Caki2 (cell line): Measurements from ENCODE around the gene PPP1R7. TPM values are rescaled to one million over a fixed set of nuclear protein-coding genes. Genes with fewer than 3 reads are reported as not detected.
"Not testable (repeated sequence)": the region's sequence is repeated elsewhere in the genome, so short reads cannot be mapped to it uniquely, and the experiment has no call there.

Source experiments
- DNase-seq: peaks from one replicate; pipeline ENCODE4 v3.0.0-alpha.2; 2015; ENCODE audit warnings: low read depth
- in situ Hi-C: cut with HindIII; loops from 2 replicates; pipeline ENCODE4 v1.10.0; 2016; ENCODE audit warnings: low sequenced_read_pairs, low pct_unique_long_range_greater_than_20kb, mixed read lengths
- total RNA-seq: library from RNA; depleted of rRNA; stranded (reverse); fragments of >200 nt; shearing (Covaris generic); gene quantifications from 2 replicates; pipeline ENCODE4 v1.2.3, GENCODE V29; 2014; ENCODE audit warnings: low replicate concordance; rRNA removed

The PPP1R7 gene, protein sequence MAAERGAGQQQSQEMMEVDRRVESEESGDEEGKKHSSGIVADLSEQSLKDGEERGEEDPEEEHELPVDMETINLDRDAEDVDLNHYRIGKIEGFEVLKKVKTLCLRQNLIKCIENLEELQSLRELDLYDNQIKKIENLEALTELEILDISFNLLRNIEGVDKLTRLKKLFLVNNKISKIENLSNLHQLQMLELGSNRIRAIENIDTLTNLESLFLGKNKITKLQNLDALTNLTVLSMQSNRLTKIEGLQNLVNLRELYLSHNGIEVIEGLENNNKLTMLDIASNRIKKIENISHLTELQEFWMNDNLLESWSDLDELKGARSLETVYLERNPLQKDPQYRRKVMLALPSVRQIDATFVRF
- total RNA-seq: 55.7 and 64.6 TPM in 2 replicates

- in situ Hi-C loops: no loop called here
- DNase-seq: peak; percentile 86
These were observed at the start of gene PPP1R7 for GRCh38 chr2:241149925-241150659. TSS of gene PPP1R7 (plus strand) at chr2:241150467. CDS start at chr2:241150496, 29 bp downstream.

- peak; percentile 67 for DNase-seq
- in situ Hi-C loops: no loop called here
These were observed 47.9 kb upstream of the PPP1R7 start, which contains the start of gene MTERF4 for GRCh38 chr2:241102239-241102803. TSS of gene MTERF4 (minus strand) at chr2:241102287. CDS start at chr2:241102273, 14 bp downstream.

DNA sequence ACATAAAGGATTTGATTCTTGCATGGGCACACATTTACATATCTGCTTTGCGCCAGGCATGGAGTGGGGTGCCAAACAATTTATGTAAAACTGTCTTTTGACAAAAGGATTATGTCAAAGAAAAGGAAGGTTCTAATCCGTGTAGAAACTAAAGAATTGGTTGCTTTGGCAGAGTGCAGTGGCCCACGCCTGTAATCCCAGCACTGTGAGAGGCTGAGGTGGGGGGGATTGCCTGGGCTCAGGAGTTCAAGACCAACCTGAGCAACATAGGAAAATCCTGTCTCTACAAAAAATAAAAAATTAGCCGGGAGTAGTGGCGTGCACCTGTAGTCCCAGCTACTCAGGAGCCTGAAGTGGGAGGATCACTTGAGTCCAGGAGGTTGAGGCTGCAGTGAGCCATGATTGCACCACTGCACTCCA is 47.1 kb upstream of the PPP1R7 start:
- no peak for DNase-seq
- in situ Hi-C loops: no loop called here

DNA sequence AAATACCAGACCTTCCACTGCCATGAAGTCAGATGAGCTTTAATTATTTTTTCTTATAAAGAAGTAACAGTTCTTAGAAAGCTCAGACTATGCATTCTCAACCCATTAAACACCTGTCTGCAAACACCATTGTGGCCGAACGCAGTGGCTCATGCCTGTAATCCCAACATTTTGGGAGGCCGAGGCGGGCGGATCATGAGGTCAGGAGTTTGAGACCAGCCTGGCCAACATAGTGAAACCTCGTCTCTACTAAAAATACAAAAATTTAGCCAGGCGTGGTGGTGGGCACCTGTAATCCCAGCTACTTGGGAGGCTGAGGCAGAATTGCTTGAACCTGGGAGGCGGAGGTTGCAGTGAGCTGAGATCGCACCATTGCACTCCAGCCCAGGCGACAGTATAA is 45.7 kb upstream of the PPP1R7 start:
- DNase-seq, in situ Hi-C loops: not testable (repeated sequence)

- in situ Hi-C loops: no loop called here
- DNase-seq: no peak
These were observed 44.6 kb upstream of the PPP1R7 start for GRCh38 chr2:241105641-241106040.

DNA sequence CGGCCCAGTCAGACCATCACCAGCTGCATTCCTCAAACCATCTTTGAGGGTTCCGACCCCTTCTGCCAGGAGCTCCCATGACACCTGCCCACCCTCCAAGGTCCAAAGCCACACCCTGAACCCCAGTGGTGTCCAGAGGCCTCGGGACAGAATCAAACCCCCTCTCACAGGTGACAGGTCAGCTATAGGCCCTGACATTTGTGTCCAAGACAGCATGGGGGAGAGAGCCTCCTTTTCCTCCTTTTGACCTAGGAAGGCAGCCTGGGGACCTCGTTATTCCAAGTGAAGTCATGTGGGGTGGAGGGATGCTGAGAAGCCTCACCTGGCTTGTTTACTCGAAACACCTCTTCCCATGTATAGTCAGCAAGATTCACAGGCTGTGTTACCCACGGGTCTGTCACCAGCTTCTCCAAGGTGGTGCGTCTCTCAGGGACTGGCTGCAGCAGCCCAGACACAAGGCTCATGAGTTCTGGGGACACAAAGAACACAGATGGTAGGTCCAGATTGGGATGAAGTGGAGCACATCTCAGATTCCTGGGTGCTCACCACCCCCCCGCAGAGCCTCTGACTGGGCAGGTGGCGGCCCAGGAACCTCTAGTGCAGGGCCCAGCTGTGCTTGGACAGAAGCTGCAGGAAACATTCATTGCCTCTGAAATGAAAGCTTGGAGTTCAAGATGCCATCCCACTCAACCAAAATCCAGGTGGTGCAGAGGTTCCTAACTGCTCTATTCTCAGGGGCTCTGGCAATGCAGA is 43.1 kb upstream of the PPP1R7 start:
- no peak for DNase-seq
- in situ Hi-C loops: no loop called here

- in situ Hi-C loops: no loop called here
- DNase-seq: no peak
These were observed 41.7 kb upstream of the PPP1R7 start for GRCh38 chr2:241108271-241109209.

GRCh38 chr2:241109210-241110088 is 40.8 kb upstream of the PPP1R7 start:
- DNase-seq: no peak
- in situ Hi-C loops: no loop called here

- in situ Hi-C loops: no loop called here
These were observed 40.1 kb upstream of the PPP1R7 start for GRCh38 chr2:241110089-241110606.

GRCh38 chr2:241110607-241111439 is 39.4 kb upstream of the PPP1R7 start:
- no peak for DNase-seq
- in situ Hi-C loops: no loop called here

More at GRCh38 chr2:241110089-241110606, 40.1 kb upstream of the PPP1R7 start:
- no peak for DNase-seq

- DNase-seq: no peak
- in situ Hi-C loops: no loop called here
These were observed 38.8 kb upstream of the PPP1R7 start for GRCh38 chr2:241111440-241111805.

GRCh38 chr2:241112046-241112445 is 38.2 kb upstream of the PPP1R7 start:
- DNase-seq: no peak
- in situ Hi-C loops: no loop called here

GRCh38 chr2:241112592-241112991 is 37.7 kb upstream of the PPP1R7 start:
- in situ Hi-C loops: no loop called here
- DNase-seq: no peak

DNA sequence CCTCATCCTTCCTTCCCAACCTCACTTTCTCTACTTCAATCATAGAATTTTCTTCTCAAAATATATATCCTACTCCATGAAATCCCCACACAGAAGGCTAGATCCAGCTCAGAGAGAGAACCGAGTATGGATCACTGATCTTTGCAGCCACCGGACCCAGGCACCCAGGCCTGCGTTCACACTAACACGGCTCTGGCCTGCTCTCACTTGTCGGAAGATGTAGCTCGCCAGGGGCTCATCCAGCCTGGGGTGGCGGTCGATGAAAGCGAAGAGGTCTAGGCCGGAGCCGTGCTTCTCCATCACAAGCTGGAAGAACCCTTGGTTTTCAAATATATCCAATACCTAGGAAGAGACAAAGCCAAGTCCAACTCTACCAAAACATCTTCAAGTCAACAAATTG is 35.4 kb upstream of the PPP1R7 start:
- in situ Hi-C loops: no loop called here
- DNase-seq: no peak

GRCh38 chr2:241115361-241115760 is 34.9 kb upstream of the PPP1R7 start:
- DNase-seq: no peak
- in situ Hi-C loops: no loop called here
